Esophagus squamous epithelium (tissue), 4 donors: Measurements from ENCODE around the gene NHEJ1.

Experiments used
- POLR2A ChIP-seq, 4 donors: fragments of 450-650 bp; IDR thresholded peaks; one replicate each; pipeline ENCODE4 v1.6.1; 2017; ENCODE audit warnings: antibody characterized with exemption in 4 of 4, mild to moderate bottlenecking in 4 of 4, moderate library complexity in 3 of 4
- TF ChIP-seq, protein P1 (sequence below), 6 experiments: fragments of 450-650 bp in 4 of 6; fragments of 200-600 bp in 2 of 6; sonication (generic) in 2 of 6; IDR thresholded peaks; one replicate each; pipeline ENCODE4 v1.5.1; 2016 to 2019; ENCODE audit warnings: antibody characterized with exemption in 6 of 6, mild to moderate bottlenecking in 4 of 6, moderate library complexity in 4 of 6

DNA sequence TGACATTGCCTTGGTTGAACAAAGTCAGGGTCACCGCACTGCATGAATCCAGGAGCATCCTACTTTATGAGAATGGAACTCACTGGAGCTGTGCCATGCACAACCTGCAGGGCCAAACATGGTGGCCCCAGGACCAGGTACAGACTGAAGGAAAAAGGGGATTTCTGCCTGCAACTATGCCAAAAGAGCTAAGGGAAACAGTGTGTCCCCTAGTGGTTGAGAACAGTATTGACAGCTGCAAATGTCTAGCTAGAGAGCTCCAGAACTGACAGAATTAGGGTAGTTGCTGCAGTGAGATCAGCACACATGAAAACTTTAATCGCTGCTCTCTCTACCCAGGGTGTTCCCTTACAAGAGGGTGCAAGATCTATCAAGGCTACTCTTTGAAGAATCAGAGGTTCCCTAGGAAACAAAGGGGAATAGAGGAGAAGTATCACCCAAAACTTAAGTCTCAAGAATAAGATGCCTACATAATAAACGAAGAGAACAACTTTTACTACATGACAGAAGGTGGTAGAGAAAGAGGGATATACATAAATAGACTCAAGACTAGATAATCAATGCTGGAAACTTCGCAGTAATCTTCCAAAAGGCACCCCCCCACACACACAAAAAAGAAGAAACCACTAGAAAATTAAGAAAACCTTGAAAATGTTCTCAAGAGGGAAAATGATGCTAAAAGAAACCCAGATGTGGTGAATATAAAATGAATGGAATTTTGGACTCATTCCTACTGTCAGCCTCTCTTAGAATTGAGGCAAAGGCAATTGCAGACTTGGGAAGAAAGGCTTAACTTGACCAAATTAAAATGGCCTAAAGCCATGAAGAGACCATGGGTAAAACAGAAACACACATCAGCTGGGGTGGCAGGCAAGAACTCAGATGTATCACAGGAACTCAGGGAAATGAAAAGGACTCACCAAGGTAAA, 56.2 kb downstream of the NHEJ1 start:
- no peak for TF ChIP-seq POLR2A (IDR thresholded peaks at IDR 0.05)
- TF ChIP-seq, protein P1, sequence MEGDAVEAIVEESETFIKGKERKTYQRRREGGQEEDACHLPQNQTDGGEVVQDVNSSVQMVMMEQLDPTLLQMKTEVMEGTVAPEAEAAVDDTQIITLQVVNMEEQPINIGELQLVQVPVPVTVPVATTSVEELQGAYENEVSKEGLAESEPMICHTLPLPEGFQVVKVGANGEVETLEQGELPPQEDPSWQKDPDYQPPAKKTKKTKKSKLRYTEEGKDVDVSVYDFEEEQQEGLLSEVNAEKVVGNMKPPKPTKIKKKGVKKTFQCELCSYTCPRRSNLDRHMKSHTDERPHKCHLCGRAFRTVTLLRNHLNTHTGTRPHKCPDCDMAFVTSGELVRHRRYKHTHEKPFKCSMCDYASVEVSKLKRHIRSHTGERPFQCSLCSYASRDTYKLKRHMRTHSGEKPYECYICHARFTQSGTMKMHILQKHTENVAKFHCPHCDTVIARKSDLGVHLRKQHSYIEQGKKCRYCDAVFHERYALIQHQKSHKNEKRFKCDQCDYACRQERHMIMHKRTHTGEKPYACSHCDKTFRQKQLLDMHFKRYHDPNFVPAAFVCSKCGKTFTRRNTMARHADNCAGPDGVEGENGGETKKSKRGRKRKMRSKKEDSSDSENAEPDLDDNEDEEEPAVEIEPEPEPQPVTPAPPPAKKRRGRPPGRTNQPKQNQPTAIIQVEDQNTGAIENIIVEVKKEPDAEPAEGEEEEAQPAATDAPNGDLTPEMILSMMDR (IDR thresholded peaks at IDR 0.05), result peak; percentile 48 to 76 (median 64)
